Measurements from ENCODE around the gene NATD1. TPM values are rescaled to one million over a fixed set of nuclear protein-coding genes. Genes with fewer than 3 reads are reported as not detected.
"Not testable (repeated sequence)": the region's sequence is repeated elsewhere in the genome, so short reads cannot be mapped to it uniquely, and the experiment has no call there.

Gene NATD1
- total RNA-seq, 4 donors from 2014 or later, result 8.9 to 22.2 (median 15.4) TPM

- no peaks in the 10 kb centered on the region for H3K4me1 ChIP-seq
- no peak for TF ChIP-seq POLR2AphosphoS5 (IDR thresholded peaks at IDR 0.05)
- TF ChIP-seq CTCF (IDR thresholded peaks at IDR 0.05), result no peak
- TF ChIP-seq POLR2A (IDR thresholded peaks at IDR 0.05), result no peak
- no peak for TF ChIP-seq EP300 (IDR thresholded peaks at IDR 0.05)
- no peak overlapping the region for H3K27ac ChIP-seq
- H3K27me3 ChIP-seq, result no peaks in the 10 kb centered on the region
- H3K9me3 ChIP-seq, result peaks cover 0 to 8% (median 0%) of the 10 kb centered on the region in 3 donors
- H3K4me3 ChIP-seq, result no peak overlapping the region
- no peaks in the 10 kb centered on the region for H3K36me3 ChIP-seq
- WGBS, 2 donors (ENCODE audit: low coverage in 1 of 2), result 64% methylated on average over 2 of the region's 2 CpGs; no CpG with 5 or more reads in 1 of the 2 donors
- no peak for ATAC-seq
These were observed 24.4 kb downstream of the NATD1 start for GRCh38 chr17:21228845-21229244.

GRCh38 chr17:21228111-21228510 is 25.1 kb downstream of the NATD1 start:
- TF ChIP-seq POLR2AphosphoS5 (IDR thresholded peaks at IDR 0.05) (no peak), POLR2A (IDR thresholded peaks at IDR 0.05) (no peak), CTCF (IDR thresholded peaks at IDR 0.05) (no peak), EP300 (IDR thresholded peaks at IDR 0.05) (no peak)
- Histone ChIP-seq H3K27me3 (no peaks in the 10 kb centered on the region), H3K9me3 (peaks cover 0 to 8% (median 0%) of the 10 kb centered on the region in 3 donors), H3K36me3 (peaks cover 0 to 1% of the 10 kb centered on the region in 2 donors), H3K4me1 (no peaks in the 10 kb centered on the region), H3K27ac (no peak overlapping the region), H3K4me3 (no peak overlapping the region)
- no CpG with 5 or more reads among the region's 4 CpGs for WGBS, 2 donors (ENCODE audit: low coverage in 1 of 2)
- no peak for ATAC-seq

- WGBS, 2 donors (ENCODE audit: low coverage in 1 of 2), result 90 to 93% methylated on average over 5 of the region's 11 CpGs
- H3K36me3 ChIP-seq, ATAC-seq, H3K9me3 ChIP-seq, H3K4me1 ChIP-seq, H3K27me3 ChIP-seq, H3K27ac ChIP-seq, H3K4me3 ChIP-seq: not testable (repeated sequence)
These were observed 25.9 kb downstream of the NATD1 start for GRCh38 chr17:21227277-21227676.

GRCh38 chr17:21223086-21223485 is 30.1 kb downstream of the NATD1 start:
- WGBS, 2 donors (ENCODE audit: low coverage in 1 of 2), result 93% methylated on average over 3 of the region's 6 CpGs; no CpG with 5 or more reads in 1 of the 2 donors
- no peak for ATAC-seq
- Histone ChIP-seq H3K27ac (no peak overlapping the region), H3K36me3 (peaks cover 0 to 27% of the 10 kb centered on the region in 2 donors), H3K9me3 (peaks cover 0 to 7% (median 0%) of the 10 kb centered on the region in 3 donors), H3K4me3 (no peak overlapping the region), H3K4me1 (no peaks in the 10 kb centered on the region), H3K27me3 (no peaks in the 10 kb centered on the region)
- no peak for TF ChIP-seq POLR2A (IDR thresholded peaks at IDR 0.05)
- TF ChIP-seq POLR2AphosphoS5 (IDR thresholded peaks at IDR 0.05), result no peak

GRCh38 chr17:21218831-21219380 is 34.3 kb downstream of the NATD1 start:
- Histone ChIP-seq H3K27ac (no peak overlapping the region), H3K4me1 (peaks cover 0 to 21% (median 3%) of the 10 kb centered on the region in 3 donors), H3K36me3 (peaks cover 0 to 31% of the 10 kb centered on the region in 2 donors), H3K4me3 (no peak overlapping the region), H3K9me3 (peaks cover 0 to 7% (median 0%) of the 10 kb centered on the region in 3 donors), H3K27me3 (no peaks in the 10 kb centered on the region)
- 88 to 91% methylated on average over 3 of the region's 3 CpGs for WGBS, 2 donors (ENCODE audit: low coverage in 1 of 2)
- TF ChIP-seq CTCF (IDR thresholded peaks at IDR 0.05) (no peak), POLR2A (IDR thresholded peaks at IDR 0.05) (no peak), EP300 (IDR thresholded peaks at IDR 0.05) (no peak)
- ATAC-seq, result no peak

GRCh38 chr17:21218101-21218500 is 35.1 kb downstream of the NATD1 start:
- WGBS, 2 donors (ENCODE audit: low coverage in 1 of 2), result 78 to 88% methylated on average over 1 to 3 of the region's 3 CpGs
- H3K4me1 ChIP-seq, result peaks cover 0 to 26% (median 3%) of the 10 kb centered on the region in 3 donors
- peaks cover 0 to 7% (median 0%) of the 10 kb centered on the region in 3 donors for H3K9me3 ChIP-seq
- H3K4me3 ChIP-seq, result no peak overlapping the region
- no peak for ATAC-seq
- peaks cover 0 to 30% of the 10 kb centered on the region in 2 donors for H3K36me3 ChIP-seq
- H3K27me3 ChIP-seq, result no peaks in the 10 kb centered on the region
- TF ChIP-seq POLR2AphosphoS5 (IDR thresholded peaks at IDR 0.05), result no peak
- no peak for TF ChIP-seq CTCF (IDR thresholded peaks at IDR 0.05)
- no peak for TF ChIP-seq POLR2A (IDR thresholded peaks at IDR 0.05)
- no peak for TF ChIP-seq EP300 (IDR thresholded peaks at IDR 0.05)
- H3K27ac ChIP-seq, result no peak overlapping the region
